Upper lobe of right lung (tissue), 1 donor: Measurements from ENCODE around the gene RFX5. TPM values are rescaled to one million over a fixed set of nuclear protein-coding genes. Genes with fewer than 3 reads are reported as not detected.
A peak's percentile ranks its signal among the peaks of the same experiment; 100 is the strongest.

Source experiments
- ATAC-seq: fragments of 200-7000 bp; cut with Tn5 transposase; one replicate; pipeline ENCODE4 v1.9.1; 2020; ENCODE audit warnings: mild to moderate bottlenecking, moderate library complexity
- DNase-seq: peaks from one replicate; pipeline ENCODE4 v3.0.0-alpha.2; 2020
- H3K27ac ChIP-seq: fragments of 200-600 bp; one replicate; pipeline ENCODE4 v1.8.0; 2022
- H3K27me3 ChIP-seq: fragments of 200-600 bp; one replicate; pipeline ENCODE4 v1.8.0; 2022; ENCODE audit warnings: mild to moderate bottlenecking
- H3K36me3 ChIP-seq: fragments of 200-600 bp; one replicate; pipeline ENCODE4 v1.8.0; 2022
- H3K4me1 ChIP-seq: fragments of 200-600 bp; one replicate; pipeline ENCODE4 v1.8.0; 2022
- H3K4me3 ChIP-seq: fragments of 200-600 bp; one replicate; pipeline ENCODE4 v1.8.0; 2022; ENCODE audit warnings: mild to moderate bottlenecking
- H3K9me3 ChIP-seq: fragments of 200-600 bp; one replicate; pipeline ENCODE4 v1.8.0; 2022
- intact Hi-C: fragments of 100-400 bp; cut with DNase I; formaldehyde crosslinking; loops from one replicate; pipeline ENCODE4 v1.11.0; 2022
- total RNA-seq: library from RNA; stranded (reverse); fragmentation: NEBNext Ultra II Directional; extraction: Animal tissue kit (Norgen Biotek cat#: 25700); gene quantifications from one replicate; pipeline ENCODE4 v1.2.1, GENCODE V29; 2021
- TF ChIP-seq, protein P1 (sequence below): fragments of 200-600 bp; IDR thresholded peaks from one replicate; pipeline ENCODE4 v1.8.0; 2022; ENCODE audit warnings: antibody characterized with exemption
- donor health status: DM: no; HTN: yes; CAD: no; lungs with severe emphysema.

The RFX5 gene
- total RNA-seq, 1 donor from 2014 or later: 45.8 TPM

DNA sequence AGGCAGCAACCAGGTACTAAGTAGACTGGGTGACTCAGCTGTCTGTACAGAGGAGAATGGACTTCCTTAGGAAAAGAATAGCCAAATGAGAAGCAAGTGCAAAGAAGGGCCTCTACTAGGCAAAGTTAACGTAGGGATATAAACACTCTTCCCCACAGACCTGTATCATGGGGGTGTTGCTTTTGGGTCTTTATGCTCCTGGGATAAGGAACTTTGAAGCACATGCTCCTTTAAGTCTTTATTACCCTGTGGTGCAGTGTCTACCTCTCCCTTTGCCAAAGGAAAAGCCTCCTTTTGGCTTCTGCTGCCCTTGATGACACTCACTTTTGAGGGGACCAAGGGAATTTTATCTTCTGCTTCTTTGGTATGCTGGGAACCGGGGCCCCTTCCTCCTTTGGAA is 5.0 kb downstream of the RFX5 start:
- intact Hi-C loops: no loop called here
- Histone ChIP-seq H3K4me1 (peaks cover 17% of the 10 kb centered on the region), H3K27me3 (no peaks in the 10 kb centered on the region), H3K9me3 (no peaks in the 10 kb centered on the region), H3K36me3 (peaks cover 19% of the 10 kb centered on the region), H3K27ac (no peak overlapping the region), H3K4me3 (no peak overlapping the region)
- ATAC-seq: no peak
- TF ChIP-seq, protein P1, sequence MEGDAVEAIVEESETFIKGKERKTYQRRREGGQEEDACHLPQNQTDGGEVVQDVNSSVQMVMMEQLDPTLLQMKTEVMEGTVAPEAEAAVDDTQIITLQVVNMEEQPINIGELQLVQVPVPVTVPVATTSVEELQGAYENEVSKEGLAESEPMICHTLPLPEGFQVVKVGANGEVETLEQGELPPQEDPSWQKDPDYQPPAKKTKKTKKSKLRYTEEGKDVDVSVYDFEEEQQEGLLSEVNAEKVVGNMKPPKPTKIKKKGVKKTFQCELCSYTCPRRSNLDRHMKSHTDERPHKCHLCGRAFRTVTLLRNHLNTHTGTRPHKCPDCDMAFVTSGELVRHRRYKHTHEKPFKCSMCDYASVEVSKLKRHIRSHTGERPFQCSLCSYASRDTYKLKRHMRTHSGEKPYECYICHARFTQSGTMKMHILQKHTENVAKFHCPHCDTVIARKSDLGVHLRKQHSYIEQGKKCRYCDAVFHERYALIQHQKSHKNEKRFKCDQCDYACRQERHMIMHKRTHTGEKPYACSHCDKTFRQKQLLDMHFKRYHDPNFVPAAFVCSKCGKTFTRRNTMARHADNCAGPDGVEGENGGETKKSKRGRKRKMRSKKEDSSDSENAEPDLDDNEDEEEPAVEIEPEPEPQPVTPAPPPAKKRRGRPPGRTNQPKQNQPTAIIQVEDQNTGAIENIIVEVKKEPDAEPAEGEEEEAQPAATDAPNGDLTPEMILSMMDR: no peak
- DNase-seq: no peak

- ATAC-seq: peak; percentile 88
- intact Hi-C loops: no loop called here
- no peak for DNase-seq
- H3K4me1 ChIP-seq: peaks cover 14% of the 10 kb centered on the region
- TF ChIP-seq, protein P1: peak; percentile 77
- no peak overlapping the region for H3K4me3 ChIP-seq
- no peaks in the 10 kb centered on the region for H3K9me3 ChIP-seq
- H3K36me3 ChIP-seq: peaks cover 19% of the 10 kb centered on the region
- peak overlapping the region; percentile 36 for H3K27ac ChIP-seq
- no peaks in the 10 kb centered on the region for H3K27me3 ChIP-seq
Measured at GRCh38 chr1:151340870-151341754, 5.9 kb downstream of the RFX5 start.

- Histone ChIP-seq H3K4me3 (no peak overlapping the region), H3K27ac (no peak overlapping the region), H3K9me3 (no peaks in the 10 kb centered on the region), H3K4me1 (peaks cover 3% of the 10 kb centered on the region), H3K36me3 (no peaks in the 10 kb centered on the region), H3K27me3 (no peaks in the 10 kb centered on the region)
- peak; percentile 49 for ATAC-seq
- TF ChIP-seq, protein P1: no peak
- no peak for DNase-seq
- intact Hi-C loops: no loop called here
Measured at GRCh38 chr1:151336556-151336955, 10.5 kb downstream of the RFX5 start.

- intact Hi-C loops: no loop called here
Measured at GRCh38 chr1:151334822-151335221, 12.2 kb downstream of the RFX5 start.

DNA sequence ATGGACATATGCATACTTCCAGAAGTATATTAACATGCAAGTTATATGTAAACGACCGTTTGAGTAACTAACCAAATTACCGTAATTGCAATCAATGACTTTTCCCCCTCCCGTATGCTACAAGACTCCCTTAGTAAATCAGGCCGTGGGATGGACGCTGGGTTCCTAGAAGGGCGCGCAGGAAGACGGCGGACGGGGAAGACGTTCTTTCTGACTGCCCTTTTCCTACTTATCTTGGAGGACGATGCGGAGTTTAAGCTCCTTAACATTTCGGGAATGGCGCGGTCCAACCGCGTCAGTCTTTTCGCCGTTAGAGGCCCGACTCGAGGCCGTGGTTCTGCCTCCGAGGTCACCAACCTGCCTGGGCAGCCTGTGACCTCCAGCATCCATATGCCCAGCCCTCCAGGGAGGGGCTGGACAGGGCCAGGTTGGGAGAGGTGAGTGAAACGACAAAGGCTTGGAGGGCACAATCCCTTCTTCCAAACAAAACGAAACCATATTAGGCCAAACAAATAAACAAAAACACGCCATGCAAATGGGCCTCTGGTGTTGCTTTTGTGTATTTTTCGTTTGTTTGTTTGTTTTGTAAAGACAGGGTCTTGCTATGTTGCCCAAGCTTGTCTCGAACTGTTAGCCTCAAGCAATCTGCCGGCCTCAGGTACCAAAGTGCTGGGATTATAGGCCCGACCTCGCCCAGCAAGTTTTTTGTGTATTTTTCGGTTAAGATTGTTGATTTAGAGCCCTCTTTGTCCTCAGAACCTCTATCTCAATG is 19.0 kb downstream of the RFX5 start:
- H3K9me3 ChIP-seq: no peaks in the 10 kb centered on the region
- peak overlapping the region; percentile 97 for H3K27ac ChIP-seq
- TF ChIP-seq, protein P1: no peak
- peaks cover 28% of the 10 kb centered on the region for H3K36me3 ChIP-seq
- intact Hi-C loops: no loop called here
- ATAC-seq (peak; percentile 3), DNase-seq (peak; percentile 69)
- H3K4me1 ChIP-seq: peaks cover 37% of the 10 kb centered on the region
- H3K4me3 ChIP-seq: peak overlapping the region; percentile 93
- H3K27me3 ChIP-seq: no peaks in the 10 kb centered on the region

More at GRCh38 chr1:151334822-151335221, 12.2 kb downstream of the RFX5 start:
- H3K9me3 ChIP-seq: no peaks in the 10 kb centered on the region
- no peak for ATAC-seq
- H3K27me3 ChIP-seq: no peaks in the 10 kb centered on the region
- H3K27ac ChIP-seq: no peak overlapping the region
- H3K4me3 ChIP-seq: no peak overlapping the region
- no peaks in the 10 kb centered on the region for H3K4me1 ChIP-seq
- no peak for DNase-seq
- TF ChIP-seq, protein P1: no peak
- no peaks in the 10 kb centered on the region for H3K36me3 ChIP-seq
